ENCODE results near the gene GART. TPM values are rescaled to one million over a fixed set of nuclear protein-coding genes. Genes with fewer than 3 reads are reported as not detected.

Gene GART
- total RNA-seq, 1 experiment from 2014 or later, result 239 TPM

- DNase-seq (ENCODE audit: low read depth), result no peak
Measured at GRCh38 chr21:33552999-33553598, 11.2 kb upstream of the GART start.

GRCh38 chr21:33552093-33552998 is 10.4 kb upstream of the GART start:
- DNase-seq (ENCODE audit: low read depth), result no peak

GRCh38 chr21:33551664-33552063 is 9.7 kb upstream of the GART start:
- no peak for DNase-seq (ENCODE audit: low read depth)

GRCh38 chr21:33550772-33551660 is 9.1 kb upstream of the GART start:
- no peak for DNase-seq (ENCODE audit: low read depth)

- DNase-seq (ENCODE audit: low read depth), result no peak
Measured at GRCh38 chr21:33549848-33550771, 8.2 kb upstream of the GART start.

GRCh38 chr21:33546086-33546485 is 4.2 kb upstream of the GART start:
- DNase-seq (ENCODE audit: low read depth), result no peak

GRCh38 chr21:33544451-33545195 is 2.7 kb upstream of the GART start:
- no peak for DNase-seq (ENCODE audit: low read depth)

- peak; percentile 82 for DNase-seq (ENCODE audit: low read depth)
Measured at GRCh38 chr21:33543505-33544129, 1.7 kb upstream of the GART start.

- DNase-seq (ENCODE audit: low read depth), result peak; percentile 100
Measured at GRCh38 chr21:33542640-33543504, 955 bp upstream of the GART start, which contains the start of gene SON. TSS of gene SON (plus strand) at chr21:33543038. CDS start at chr21:33543093, 55 bp downstream.

- DNase-seq (ENCODE audit: low read depth), result peak; percentile 43
Measured at GRCh38 chr21:33541105-33541711, 709 bp downstream of the GART start.

GRCh38 chr21:33540711-33541104 is 1.2 kb downstream of the GART start:
- no peak for DNase-seq (ENCODE audit: low read depth)

GRCh38 chr21:33539616-33540015 is 2.3 kb downstream of the GART start:
- DNase-seq (ENCODE audit: low read depth), result no peak

GRCh38 chr21:33537212-33537611 is 4.7 kb downstream of the GART start:
- DNase-seq (ENCODE audit: low read depth), result no peak

- no peak for DNase-seq (ENCODE audit: low read depth)
Measured at GRCh38 chr21:33531007-33531406, 10.9 kb downstream of the GART start.

- no peak for DNase-seq (ENCODE audit: low read depth)
Measured at GRCh38 chr21:33522953-33523349, 19.0 kb downstream of the GART start.

GRCh38 chr21:33522297-33522952 is 19.5 kb downstream of the GART start:
- DNase-seq (ENCODE audit: low read depth), result no peak

GRCh38 chr21:33518899-33519298 is 23.0 kb downstream of the GART start:
- no peak for DNase-seq (ENCODE audit: low read depth)

- no peak for DNase-seq (ENCODE audit: low read depth)
Measured at GRCh38 chr21:33514229-33514628, 27.7 kb downstream of the GART start.
